Fibroblast of skin of left biceps (primary cell): ENCODE data around the gene SCO2.

ENCODE experiments used
- DNase-seq, 2 experiments: peaks; one replicate each; pipeline ENCODE4 v3.0.0-alpha.2; 2013; ENCODE audit warnings: low read depth in 2 of 2

SCO2 gene, protein sequence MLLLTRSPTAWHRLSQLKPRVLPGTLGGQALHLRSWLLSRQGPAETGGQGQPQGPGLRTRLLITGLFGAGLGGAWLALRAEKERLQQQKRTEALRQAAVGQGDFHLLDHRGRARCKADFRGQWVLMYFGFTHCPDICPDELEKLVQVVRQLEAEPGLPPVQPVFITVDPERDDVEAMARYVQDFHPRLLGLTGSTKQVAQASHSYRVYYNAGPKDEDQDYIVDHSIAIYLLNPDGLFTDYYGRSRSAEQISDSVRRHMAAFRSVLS

DNA sequence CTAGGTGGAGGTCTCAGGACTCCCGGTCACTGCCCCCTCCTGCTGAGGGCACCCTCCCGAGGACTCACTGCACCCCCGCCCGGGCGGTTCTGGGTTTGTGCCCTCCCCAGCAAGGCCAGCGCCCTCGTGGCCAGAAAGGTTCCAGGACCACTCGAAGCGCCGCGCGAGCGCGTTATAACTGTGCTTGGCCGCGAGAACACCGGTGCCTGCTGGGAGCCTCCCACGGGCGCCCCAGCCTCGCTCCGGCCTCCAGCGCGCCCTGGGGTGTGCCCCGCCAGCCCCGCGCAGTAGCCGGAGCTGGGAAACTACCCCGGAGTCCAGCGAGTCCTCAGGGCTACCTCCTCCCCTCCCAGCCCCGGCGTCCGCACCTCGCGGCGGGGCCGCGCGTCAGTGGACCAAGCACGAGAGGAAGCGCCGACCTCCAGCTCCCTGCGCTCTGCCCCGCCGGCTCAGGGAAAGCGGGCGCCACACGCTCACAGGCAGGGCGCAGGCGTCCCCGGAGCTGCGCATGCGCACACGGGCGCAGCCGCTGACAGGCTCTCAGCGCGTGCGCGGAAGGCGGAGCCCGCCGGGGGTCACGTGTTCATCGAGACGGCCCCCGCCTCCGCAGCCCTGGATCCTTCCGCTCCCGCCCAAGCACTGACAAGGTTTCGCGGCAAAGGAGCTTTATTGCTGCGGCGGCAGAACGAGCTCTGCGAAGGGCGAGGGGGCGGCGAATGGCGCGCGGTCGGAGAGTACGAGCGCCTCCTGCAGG, at the start of gene SCO2:
Gene SCO2 (minus strand): TSS at position 495 of the 754 bp plus-strand sequence. CDS start 1,187 bp downstream, outside the sequence.
- peak; percentile 92 to 94 for DNase-seq

DNA sequence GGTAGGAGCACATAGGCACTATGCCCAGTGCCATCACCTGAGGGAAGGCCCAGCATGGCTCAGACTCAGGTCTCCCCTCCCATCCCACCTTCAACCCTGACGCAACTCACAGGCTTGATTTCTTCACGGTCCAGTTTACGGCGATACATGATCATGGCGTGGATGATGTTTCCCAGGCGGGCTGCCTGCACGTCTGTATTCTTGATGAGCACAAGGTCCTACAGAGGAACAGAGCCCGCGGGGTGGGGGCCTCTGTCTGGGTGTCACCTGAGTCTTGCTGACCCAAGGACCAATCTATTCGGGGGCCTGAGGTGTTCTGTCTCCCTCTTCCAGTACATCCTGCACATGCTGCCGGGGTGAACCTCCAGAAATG, 49.0 kb upstream of the SCO2 start:
- DNase-seq = no peak

DNA sequence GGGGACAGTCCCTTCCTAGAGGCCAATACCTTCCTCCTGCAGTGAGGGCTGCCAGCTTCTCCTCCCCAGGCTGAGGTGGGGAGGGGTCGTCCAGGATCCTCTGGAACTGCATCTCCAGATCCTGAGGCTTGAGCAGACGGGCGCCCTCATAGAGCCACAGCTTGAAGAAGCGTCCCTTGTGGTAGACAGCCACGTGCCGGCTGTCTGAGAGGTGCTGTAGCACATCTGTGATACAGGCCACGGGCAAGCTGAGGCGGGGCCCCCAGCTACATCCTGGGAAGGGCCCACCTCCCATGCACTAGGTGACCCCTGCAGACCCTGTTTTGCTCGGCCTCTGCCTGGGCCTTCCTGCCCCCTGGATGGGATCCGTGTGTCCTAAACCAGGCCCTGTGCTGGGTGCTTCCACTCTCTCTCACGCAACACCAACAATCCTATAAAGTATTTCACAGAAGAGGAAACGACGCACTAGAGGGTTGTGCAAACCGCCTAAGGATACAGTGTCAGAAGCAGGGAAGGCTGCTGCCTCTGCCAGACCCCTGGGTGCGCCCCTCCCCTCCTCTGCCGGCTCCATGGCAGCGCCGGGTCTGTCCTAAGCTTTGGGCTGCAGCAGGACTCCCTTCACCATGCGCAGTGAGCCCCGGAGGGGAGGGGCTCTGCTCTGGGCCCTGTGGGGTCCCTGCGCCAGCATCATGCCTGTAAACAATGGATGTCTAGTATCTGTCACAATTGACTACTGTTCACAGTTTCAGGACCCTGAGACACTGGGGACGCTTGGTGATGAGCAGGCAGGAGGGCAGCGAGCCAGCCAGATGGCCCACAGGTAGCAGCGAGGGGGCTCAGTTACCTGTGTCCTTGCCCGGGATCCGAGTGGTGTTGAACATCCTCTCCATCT, 48.3 kb upstream of the SCO2 start:
- DNase-seq = no peak

DNA sequence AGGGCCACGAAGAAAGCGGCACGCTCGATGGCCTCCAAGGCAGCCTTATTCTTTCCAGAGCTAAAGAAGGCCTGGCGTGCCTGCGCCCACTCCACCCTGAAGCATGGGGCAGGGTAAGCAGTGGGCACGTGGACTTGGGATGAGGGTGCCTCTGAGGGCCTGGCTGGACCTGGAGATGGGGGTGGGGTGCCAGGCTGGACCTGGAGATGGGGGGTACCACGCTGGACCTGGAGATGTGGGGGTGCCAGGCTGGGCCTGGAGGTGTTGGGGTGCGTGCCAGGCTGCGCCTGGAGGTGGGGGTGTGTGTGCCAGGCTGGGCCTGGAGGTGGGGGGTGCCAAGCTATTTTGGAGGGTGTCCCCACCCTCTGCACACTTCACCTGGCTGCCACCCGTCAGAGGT, 47.6 kb upstream of the SCO2 start:
- no peak for DNase-seq

DNA sequence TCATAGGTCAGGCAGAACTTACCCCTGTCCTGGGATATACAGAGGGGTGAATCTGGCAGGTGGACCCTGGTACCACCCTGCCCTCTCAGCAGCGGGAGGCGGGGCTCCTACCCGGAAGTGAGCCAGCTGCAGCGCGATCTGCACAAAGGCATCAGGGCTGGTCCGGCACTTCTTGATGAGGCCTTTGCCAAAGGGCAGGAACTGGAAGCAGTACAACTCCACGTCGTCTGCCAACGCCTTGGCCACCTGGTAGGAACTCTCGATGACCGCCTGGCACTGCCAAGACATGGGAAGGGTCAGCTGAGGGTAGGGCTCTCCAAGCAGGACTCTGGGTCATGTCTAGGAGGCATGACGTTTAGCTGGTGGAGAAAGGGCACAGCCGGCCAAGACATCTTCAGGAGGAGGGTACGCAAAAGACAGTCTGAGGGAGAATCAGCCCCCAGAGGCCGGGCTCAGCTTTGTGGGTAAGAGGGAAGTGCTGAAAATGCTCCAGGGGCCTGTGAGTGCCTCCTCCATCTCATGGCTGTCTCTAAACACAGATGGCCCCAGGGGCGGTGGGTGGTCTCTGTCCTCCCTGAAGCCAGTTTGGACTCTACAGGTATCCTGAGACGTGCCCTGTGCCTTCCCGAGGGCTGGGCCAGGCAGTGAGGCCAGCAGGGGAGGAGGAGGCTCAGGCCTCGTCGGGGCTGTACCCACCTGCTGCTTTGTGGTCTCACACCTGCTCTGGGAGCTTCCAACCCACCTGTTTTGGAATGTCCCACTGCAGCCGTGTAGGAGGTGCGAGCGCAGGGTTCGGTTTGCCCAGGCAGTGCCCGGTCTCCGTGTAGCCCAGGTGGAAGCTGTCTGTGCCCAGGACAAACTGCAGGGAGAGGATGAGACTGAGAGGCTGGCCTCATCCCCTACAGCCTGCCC, 46.1 kb upstream of the SCO2 start:
- DNase-seq = no peak

DNA sequence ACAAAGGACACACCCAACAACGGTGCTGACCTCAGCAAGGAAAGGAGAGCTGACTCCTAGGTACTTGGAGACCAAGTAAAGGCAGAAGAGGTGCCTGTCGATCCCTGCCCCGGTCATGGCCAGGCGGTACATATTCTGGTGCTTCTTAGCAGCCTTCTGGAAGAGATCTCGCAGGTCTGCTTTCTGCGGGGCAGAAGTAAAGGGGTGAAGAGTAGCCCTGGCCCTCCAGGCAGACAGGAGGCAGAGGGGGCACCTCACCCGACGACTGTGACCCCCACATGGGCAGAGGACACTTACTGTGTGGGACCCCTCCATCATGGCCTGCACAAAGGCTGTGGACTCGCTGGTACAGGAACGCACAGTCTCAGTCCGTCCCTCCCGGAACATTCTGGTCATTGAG, 45.5 kb upstream of the SCO2 start:
- no peak for DNase-seq

DNA sequence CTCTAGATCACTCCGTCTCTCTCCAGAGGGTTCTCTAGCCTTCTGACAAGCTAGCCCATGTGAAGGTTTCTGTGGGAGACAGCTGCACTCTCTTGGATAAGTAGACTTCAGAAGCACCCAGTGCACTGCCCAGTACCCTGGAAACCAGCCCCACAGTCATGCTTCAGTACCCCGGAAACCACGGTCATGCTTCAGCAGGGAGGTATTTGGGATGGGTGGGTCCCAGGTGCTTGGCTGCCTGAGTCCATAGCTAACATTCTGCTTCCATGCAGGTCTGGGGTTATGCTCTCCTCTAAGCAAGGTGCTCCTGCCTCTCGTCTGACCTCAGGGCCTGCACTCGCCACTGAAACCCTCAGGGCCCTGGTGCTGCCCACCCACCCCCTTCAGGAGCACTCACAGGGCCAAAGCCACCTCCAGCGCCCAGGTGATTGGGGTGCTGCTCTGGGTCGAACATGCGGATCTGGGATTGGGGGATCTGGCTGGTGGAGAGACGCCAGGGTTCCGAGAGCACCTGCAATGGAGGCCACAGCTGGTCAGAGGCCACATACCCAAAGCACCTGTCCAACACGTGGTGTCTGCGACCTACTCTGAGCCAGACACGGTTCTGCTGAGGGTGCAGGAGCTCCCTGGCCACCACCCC, 44.6 kb upstream of the SCO2 start:
- no peak for DNase-seq

DNA sequence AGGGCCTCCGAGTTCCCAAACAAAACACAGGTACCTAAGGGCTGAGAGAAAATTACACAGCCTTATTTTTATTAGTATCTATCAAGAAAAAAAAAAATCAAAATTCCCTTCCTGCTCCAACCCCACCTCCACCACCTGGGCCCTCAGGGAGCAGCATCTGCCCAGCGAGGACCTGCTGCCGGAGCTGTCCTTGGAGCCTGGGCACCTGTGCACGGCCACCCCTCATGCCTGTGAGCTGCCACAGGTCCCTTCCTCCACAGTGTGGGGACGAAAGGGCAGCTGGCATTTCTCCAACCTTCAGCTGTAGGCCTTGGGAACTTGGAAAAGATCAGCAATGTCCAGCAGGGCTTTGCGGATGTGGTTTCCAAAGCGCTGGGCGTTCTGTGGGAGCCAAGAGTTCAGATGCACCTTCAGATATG, 43.7 kb upstream of the SCO2 start:
- no peak for DNase-seq

DNA sequence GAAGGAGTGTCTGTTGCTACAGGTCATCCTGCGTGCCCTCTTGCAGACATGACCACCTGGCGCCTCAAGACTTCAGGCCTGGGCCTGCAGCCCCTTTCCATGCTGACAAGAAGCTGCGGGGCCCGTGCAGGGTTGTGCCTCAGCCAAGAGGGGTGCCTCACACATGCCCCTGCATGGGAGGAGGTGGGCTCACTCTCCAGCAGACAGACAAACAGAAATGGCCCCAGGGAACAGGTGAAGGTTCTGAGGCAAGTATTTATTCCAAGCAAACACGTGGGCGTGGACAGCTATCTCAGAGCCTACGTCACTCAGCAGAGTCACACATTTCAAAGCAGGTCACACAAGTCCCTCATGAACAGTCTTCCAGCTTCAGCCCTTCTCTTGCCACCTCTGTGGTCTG, 43.2 kb upstream of the SCO2 start:
- DNase-seq = no peak

DNA sequence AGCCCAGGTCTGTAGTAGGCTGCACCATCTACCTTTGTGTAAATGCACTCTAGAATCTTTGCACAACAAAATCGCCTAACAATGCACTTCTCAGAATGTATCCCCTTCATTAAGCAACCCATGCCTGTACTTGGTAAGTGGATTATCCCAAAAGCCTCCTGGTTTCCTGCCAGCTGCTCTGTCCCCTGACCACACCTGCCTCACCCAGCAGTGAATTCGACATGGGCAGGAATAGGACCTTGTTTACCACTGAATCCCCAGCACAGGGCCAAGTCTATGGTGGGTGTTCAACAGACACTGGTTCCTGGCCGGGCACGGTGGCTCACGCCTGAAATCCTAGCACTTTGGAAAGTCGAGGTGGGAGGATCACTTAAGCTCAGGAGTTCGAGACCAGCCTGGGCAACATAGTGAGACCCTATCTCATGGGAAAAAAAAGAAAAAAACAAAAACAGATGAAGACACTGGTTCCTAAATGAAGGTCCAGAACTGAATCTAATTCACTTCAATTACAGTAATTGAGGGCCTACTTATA, 42.4 kb upstream of the SCO2 start:
- no peak for DNase-seq

DNA sequence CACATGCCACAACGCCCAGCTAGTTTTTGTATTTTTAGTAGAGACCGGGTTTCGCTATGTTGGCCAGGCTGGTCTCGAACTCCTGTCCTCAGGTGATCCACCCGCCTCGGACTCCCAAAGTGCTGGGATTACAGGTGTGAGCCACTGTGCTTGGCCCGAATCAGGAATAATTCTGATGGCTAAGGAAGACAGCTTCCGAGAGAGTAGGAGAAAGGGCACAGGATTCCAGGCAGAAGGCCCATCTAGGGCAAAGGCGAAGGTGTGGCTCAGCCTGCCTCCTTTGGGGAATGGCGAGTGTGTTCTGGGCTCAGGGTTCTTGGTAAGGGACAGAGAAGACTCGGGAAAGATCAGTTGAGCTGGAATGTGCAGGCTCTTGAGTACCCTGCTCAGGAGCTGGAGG, 38.9 kb upstream of the SCO2 start:
- no peak for DNase-seq

DNA sequence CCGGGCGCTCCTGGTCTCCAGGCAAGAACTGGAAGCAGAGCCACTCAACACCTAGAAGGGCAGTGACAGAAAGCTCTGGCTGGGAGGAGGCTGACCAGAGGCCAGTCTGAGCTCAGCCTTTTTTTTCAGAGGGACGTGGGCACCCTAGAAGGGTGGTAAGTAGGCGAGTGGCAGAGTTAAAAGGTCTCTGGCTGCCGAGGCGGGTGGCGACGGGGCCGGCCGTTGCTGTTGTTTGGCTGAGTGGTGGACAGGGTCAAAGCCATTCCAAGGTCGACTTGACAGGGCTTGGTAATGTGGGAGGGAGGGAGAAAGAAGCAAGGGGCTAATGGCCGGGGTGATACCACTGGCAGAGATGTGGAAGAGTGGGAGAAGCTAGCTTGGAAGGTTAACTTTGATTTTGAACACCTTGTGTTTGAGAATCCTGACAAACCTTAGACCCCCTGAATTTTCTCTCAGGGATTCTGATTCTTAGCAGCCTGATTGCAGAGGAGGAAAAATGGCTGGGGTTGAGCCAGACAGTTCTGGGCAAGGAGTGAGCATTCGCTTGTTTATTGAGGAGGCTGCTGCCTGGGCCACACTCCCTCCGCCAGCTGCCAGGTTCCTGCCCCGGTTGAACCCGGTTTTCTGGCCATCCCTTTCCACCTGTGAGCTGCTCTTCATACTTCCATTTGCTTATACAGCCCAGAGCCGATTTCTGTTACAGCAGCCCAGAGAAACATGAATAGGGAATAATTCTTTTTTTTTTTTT, 38.2 kb upstream of the SCO2 start:
- no peak for DNase-seq

DNA sequence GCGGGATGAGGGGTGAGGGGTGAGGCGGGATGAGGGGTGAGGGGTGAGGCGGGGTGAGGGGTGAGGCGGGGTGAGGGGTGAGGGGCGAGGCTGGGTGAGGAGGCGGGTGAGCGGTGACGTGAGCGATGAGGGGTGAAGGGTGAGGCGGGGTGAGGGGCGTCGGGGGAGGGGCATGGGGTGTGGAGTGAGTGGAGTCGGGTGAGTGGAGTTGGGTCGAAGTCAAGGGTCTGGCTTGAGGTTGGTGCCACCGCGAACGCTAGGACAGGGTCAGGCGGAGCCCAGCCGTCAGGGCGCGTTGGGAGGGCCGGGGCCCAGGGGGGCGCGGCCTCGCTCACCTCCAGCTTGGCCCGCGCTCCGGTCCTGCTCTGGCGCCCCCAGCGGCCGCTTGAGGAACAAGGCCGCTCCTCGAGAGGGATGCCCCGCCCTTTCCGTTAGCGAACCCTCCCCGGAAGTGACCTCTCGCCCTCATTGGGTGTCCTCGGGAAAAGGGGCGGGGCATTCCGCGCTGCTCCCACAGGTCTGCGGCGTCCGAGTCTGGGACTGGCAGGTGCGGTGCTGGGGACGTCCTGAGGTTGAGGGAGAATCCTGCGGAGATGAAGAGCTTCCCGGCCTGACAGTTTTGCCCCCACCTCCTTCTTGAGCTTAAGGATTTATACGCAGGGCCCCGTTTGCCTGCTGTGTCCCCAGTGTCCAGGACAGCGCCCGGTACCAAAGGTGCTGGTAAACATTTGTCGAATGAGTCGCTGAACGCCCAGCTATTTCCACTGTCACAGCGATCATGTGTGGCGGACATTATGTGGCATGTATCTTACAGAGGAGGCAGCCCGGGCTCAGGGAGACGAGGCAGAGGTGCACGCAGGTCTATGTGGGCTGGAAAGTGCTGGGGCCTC, 37.4 kb upstream of the SCO2 start, which contains the start of gene SYCE3:
Gene SYCE3 (minus strand): TSS at position 397 of the 890 bp plus-strand sequence. CDS start 6,514 bp downstream, outside the sequence.
- DNase-seq = peak; percentile 68 to 74

DNA sequence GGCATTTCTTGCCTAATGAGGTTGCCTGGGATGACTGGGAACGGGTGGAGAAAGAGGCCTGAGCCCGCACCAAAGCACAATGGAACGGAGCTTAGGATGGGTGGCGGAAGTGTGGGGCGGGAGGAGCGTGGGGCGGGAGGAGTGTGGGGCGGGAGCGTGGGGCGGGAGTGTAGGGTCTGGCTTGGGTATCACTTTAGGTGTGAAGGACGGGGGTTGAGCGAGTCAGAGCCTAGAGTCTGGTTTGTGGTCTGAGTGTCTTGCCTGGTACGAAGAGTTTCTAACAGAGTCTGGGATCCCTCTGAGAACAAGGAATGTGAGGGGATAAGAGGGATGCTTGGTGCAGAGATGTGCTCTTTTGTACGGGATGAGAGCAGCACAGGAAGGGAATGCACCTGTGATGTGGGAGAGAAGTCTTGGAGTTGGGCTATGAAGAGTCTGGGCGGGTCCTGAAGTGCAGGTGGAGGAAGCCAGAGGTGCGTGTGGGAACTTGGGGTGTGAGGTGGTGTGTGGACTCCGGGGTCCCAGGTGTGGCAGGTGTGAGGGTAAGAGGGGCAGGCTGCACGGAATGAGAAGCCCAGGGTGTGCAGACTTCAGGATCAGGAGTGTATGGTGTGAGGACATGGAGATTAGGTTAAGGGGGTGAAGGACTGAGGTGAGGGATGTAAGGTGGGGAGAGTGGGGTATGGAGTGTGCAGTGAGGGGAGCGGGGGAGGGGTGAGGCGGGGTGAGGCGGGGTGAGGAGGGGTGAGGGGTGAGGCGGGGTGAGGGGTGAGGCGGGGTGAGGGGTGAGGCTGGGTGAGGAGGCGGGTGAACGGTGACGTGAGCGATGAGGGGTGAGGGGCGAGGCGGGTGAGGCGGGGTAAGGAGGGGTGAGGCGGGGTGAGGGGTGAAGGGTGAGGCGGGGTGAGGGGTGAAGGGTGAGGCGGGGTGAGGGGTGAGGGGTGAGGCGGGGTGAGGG, 36.3 kb upstream of the SCO2 start:
- DNase-seq = no peak

DNA sequence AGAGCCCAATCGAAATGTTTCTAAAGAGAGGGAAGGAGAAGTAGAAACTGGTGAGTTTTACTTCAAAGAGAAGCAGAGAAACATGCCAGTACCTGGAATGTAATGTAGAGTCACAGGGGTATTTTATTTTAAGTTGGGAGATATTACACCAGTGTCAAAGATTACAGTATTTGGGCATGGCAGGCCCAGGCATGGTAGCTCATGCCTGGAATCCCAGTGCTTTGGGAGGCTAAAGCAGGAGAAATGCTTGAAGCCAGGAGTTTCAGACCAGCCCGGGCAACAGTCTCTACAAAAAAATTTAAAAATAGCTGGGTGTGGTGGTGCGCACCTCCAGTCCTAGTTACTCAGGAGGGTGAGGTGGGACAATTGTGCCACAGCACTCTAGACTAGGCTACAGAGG, 34.6 kb upstream of the SCO2 start:
- DNase-seq = no peak

DNA sequence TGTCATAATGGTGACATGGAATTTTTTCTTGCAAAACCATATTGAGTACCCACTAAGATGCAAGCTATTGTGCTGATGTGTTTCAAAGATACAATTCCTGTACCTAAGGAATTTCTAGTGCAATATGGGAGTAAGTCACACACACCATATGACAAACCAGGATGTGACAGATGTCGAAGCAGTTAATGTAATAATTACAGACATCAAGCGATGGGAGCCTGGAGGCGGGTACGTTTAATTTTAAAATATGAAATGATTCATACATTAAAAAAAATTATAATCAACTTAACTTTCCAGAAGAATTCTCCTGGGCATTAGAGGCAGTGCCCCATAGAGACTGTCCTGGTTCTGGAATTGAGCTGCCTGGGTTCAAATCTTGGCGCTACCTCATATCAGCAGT, 31.3 kb upstream of the SCO2 start:
- no peak for DNase-seq

DNA sequence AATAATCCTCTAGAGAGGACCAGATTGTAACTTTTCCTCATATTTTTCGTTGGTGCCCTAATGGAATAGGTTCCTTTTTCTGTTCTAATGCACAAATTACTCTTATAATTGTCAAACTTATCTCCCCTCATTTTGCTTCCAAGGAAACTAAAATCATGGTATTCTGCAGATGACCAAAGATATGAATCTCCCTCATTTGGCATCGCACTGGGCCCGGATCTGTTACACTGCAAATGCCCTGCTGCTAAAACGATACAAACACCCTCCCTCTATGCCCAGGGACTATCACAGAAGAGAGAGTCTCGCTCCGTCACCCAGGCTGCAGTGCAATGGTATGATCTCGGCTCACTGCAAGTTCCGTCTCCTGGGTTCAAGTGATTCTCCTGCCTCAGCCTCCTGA, 27.9 kb upstream of the SCO2 start:
- no peak for DNase-seq
